ENCODE measurements around the gene TRIM28.

The TRIM28 gene

GRCh38 chr19:58560007-58560887 is 16.4 kb downstream of the TRIM28 start:
- Histone ChIP-seq H3K36me3 (ENCODE audit: insufficient read depth, low read length) (peaks cover 38% of the 10 kb centered on the region), H3K27me3 (ENCODE audit: insufficient read depth, low read length, poor library complexity) (no peaks in the 10 kb centered on the region), H3K27ac (ENCODE audit: low read length) (peak overlapping the region; percentile 98), H3K9ac (ENCODE audit: low read depth, low read length) (peak overlapping the region; percentile 96), H3K79me2 (ENCODE audit: insufficient read depth, low read length) (peaks cover 71% of the 10 kb centered on the region), H3K4me1 (ENCODE audit: insufficient read depth, low read length) (peaks cover 41% of the 10 kb centered on the region), H3K4me2 (ENCODE audit: insufficient read depth, low read length) (peak overlapping the region; percentile 80), H2AFZ (ENCODE audit: low read depth, low read length) (peak overlapping the region; percentile 77), H3K9me3 (ENCODE audit: insufficient read depth, low read length, severe bottlenecking) (no peaks in the 10 kb centered on the region), H4K20me1 (ENCODE audit: insufficient read depth, low read length) (peaks cover 20% of the 10 kb centered on the region), H3K4me3 (ENCODE audit: low read depth in 1 of 2, low read length in 2 of 2) (peak overlapping the region; percentile 64 to 81; a peak in 3 of 4 replicates)
- ATAC-seq (ENCODE audit: insufficient read depth, low read depth) (no peak), DNase-seq (no peak)
- TF ChIP-seq EZH2 (IDR thresholded peaks at IDR 0.05; ENCODE audit: borderline replicate concordance, low read depth, low read length, severe bottlenecking) (no peak), CTCF (IDR thresholded peaks at IDR 0.05; ENCODE audit: borderline replicate concordance, extremely low read depth, low read length, poor library complexity, severe bottlenecking) (no peak)

GRCh38 chr19:58560921-58561320 is 17.1 kb downstream of the TRIM28 start:
- Histone ChIP-seq H4K20me1 (ENCODE audit: insufficient read depth, low read length) (peaks cover 20% of the 10 kb centered on the region), H3K9me3 (ENCODE audit: insufficient read depth, low read length, severe bottlenecking) (no peaks in the 10 kb centered on the region), H3K36me3 (ENCODE audit: insufficient read depth, low read length) (peaks cover 33% of the 10 kb centered on the region), H3K4me2 (ENCODE audit: insufficient read depth, low read length) (0 out of 2 replicates have a peak overlapping the region, but pooled peaks have one; percentile 80), H2AFZ (ENCODE audit: low read depth, low read length) (no peak overlapping the region), H3K4me1 (ENCODE audit: insufficient read depth, low read length) (peaks cover 34% of the 10 kb centered on the region), H3K27me3 (ENCODE audit: insufficient read depth, low read length, poor library complexity) (no peaks in the 10 kb centered on the region), H3K79me2 (ENCODE audit: insufficient read depth, low read length) (peaks cover 65% of the 10 kb centered on the region), H3K4me3 (ENCODE audit: low read depth in 1 of 2, low read length in 2 of 2) (no peak overlapping the region), H3K27ac (ENCODE audit: low read length) (0 out of 2 replicates have a peak overlapping the region, but pooled peaks have one; percentile 2), H3K9ac (ENCODE audit: low read depth, low read length) (no peak overlapping the region)
- no peak for ATAC-seq (ENCODE audit: insufficient read depth, low read depth)
- no peak for DNase-seq
- no peak for TF ChIP-seq CTCF (IDR thresholded peaks at IDR 0.05; ENCODE audit: borderline replicate concordance, extremely low read depth, low read length, poor library complexity, severe bottlenecking)
- TF ChIP-seq EZH2 (IDR thresholded peaks at IDR 0.05; ENCODE audit: borderline replicate concordance, low read depth, low read length, severe bottlenecking), result no peak

- H3K79me2 ChIP-seq (ENCODE audit: insufficient read depth, low read length), result peaks cover 59% of the 10 kb centered on the region
- no peaks in the 10 kb centered on the region for H3K27me3 ChIP-seq (ENCODE audit: insufficient read depth, low read length, poor library complexity)
- peaks cover 27% of the 10 kb centered on the region for H3K36me3 ChIP-seq (ENCODE audit: insufficient read depth, low read length)
- H3K27ac ChIP-seq (ENCODE audit: low read length), result no peak overlapping the region
- ATAC-seq (ENCODE audit: insufficient read depth, low read depth), result no peak
- H3K4me3 ChIP-seq (ENCODE audit: low read depth in 1 of 2, low read length in 2 of 2), result no peak overlapping the region
- TF ChIP-seq EZH2 (IDR thresholded peaks at IDR 0.05; ENCODE audit: borderline replicate concordance, low read depth, low read length, severe bottlenecking) (no peak), CTCF (IDR thresholded peaks at IDR 0.05; ENCODE audit: borderline replicate concordance, extremely low read depth, low read length, poor library complexity, severe bottlenecking) (no peak)
- no peak for DNase-seq
- H3K9me3 ChIP-seq (ENCODE audit: insufficient read depth, low read length, severe bottlenecking), result no peaks in the 10 kb centered on the region
- H2AFZ ChIP-seq (ENCODE audit: low read depth, low read length), result no peak overlapping the region
- no peak overlapping the region for H3K4me2 ChIP-seq (ENCODE audit: insufficient read depth, low read length)
- peaks cover 16% of the 10 kb centered on the region for H4K20me1 ChIP-seq (ENCODE audit: insufficient read depth, low read length)
- H3K4me1 ChIP-seq (ENCODE audit: insufficient read depth, low read length), result peaks cover 28% of the 10 kb centered on the region
- no peak overlapping the region for H3K9ac ChIP-seq (ENCODE audit: low read depth, low read length)
Measured at GRCh38 chr19:58561373-58562121, 17.7 kb downstream of the TRIM28 start.
